Stimulated activated CD4-positive, alpha-beta T cell treated with anti-CD3 and anti-CD28 coated beads, Interleukin-12 subunit alpha, Interleukin-12 subunit beta, amount 100 ng/mL, for 24 hours (primary cell): ENCODE data around the gene HSPB2.

Experiments used
- DNase-seq, 2 experiments: peaks; one replicate each; pipeline ENCODE4 v3.0.0-alpha.2; 2020; ENCODE audit warnings: low read depth in 2 of 2

Gene HSPB2

DNA sequence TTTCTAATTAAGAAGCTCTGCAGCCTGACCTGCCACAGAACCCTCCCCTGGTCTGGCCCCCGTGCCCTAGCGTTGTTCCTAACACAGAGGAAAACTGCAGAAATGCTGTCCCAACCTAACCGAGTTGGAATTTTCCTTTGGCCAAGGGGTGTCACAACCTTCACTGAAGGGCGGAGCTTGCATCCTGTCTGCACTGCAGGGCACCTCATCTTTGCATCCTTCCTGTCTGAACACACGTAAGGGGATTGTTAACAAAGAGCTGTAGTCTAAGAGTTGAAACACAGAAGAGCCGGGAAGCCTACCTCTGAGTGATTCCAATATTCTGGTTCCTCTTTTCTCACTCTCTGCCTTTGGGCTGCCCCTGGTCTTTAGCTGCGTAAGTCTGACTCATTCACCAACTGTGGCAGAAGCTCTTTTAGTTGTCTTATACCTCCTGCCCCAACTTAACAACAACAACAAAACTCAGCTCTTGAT, 26.2 kb downstream of the HSPB2 start:
- no peak for DNase-seq

DNA sequence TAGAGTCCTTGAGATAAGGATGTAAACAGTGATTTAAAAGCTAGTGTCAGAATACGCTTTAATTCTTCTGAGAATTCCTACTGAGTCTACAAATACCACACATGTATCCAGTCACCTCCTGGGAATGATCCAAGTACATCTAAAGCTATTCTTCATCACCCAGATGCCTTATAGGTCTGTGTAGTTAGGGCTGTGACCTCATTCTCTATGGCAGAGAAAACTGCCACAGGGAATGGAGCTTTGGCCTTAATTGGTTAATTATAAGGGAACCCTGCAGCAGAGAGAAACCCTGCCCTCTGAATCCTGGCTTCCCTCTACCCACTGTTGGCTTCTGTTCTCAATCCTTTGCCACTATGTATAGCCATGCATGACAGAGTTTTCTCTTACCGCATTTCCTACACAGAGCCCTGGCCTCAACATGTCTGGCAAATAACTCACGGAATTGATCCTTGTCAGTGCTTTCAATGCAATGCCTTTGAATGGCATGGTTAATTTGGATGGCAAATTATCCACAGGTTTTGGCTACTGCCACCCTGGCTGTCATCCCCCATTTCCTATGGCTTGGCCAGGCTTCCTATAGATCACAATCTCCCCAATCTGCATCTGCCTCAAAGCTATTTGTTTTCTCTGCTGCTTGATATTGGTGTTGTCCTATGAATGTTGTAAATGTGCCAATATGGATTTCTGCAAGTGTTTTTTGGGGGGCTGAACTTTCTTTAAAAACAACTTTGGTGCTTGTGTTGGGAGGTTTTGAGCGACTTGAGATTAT, 27.5 kb downstream of the HSPB2 start:
- no peak for DNase-seq

DNA sequence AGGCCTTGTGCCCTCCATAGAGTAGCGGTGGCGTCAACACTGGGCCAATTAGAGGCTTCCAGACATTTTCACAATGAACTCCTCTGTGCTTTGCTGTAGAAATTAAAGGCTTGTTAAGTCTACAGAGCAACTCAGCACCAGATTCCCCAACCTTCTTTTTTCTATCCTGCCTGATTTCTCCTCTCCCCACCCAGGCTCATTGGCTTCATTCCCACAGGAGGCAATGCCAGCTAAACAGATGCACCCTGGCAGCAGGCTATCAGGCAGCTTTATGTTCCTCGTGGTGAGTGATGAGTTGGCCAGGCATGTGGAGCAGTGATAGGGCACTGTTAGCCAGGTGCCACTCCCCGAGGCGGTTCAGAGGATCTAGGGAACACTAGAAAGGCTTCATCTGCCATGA, 29.4 kb downstream of the HSPB2 start:
- DNase-seq: no peak

DNA sequence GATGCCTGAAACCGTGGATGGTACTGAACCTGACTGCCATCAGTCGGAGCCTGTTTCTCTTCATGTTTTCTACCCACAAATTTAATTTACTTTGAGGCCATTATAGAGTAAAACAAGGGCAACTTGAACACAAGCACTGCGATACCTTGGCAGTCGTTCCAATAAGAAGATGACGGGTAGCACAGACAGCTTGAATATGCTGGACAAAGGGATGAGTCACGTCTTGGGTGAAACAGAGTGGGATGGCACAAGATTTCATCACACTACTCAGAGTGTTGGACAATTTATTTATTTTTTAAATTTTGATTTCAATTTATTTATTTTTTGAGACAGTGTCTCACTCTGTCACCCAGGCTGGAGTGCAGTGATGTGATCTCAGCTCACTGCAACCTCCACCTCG, 30.3 kb downstream of the HSPB2 start:
- no peak for DNase-seq

DNA sequence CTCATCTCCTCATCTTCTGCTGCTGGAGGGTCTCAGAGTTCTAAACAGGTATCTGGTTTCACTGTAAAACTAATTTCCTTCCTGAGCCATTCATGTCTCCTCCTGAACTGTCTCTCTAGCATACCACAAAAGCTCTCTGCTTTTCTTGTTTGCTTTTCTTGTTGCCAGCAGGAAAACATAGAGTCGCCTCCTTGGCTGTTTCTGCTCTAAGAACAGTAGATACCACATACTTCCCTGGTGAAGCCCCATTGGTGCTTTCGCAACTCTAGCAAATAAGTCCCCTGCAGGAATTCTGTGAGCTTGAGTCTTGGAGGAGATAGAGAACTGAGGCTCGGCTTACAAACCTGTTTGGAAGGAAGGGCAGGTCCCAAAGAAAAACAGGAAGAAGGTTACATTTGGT, 31.6 kb downstream of the HSPB2 start:
- no peak for DNase-seq

DNA sequence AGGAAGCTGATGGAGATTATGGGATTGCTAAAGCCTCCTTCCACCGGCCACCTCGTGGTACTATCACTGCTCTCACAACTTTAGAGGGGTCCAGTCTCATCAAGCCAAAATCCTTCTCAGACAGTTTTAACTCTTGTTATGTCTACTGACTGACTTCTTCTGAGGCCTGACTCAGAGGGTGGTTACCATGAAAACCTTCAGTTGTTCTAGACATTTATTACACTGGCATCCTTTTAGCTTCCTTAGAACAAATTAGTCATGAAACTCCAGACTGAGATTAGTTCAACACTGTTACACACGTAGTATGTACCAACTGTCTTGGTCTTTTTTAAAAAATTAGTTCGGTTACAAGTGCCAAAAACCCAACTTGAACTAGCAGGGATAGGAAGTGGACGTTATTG, 32.1 kb downstream of the HSPB2 start:
- no peak for DNase-seq

DNA sequence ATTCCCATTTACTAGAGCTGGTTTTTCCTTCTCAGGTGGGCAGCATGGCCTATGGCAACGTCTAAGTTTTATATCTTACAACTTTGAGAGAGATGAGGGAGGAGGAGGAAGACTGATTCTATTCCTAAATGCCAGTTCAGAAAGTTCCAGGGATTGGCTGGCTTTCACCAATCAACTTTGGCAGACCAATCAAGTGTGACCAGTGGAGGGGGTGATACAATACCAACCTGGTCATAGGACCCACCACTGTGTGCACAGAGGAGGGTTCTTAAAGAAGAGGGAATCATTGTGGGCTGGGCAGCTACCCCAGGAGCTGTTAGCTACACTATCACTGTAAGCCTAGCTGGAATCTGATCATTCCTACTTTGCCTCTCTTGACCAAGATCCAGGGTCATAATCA, 32.7 kb downstream of the HSPB2 start:
- no peak for DNase-seq

DNA sequence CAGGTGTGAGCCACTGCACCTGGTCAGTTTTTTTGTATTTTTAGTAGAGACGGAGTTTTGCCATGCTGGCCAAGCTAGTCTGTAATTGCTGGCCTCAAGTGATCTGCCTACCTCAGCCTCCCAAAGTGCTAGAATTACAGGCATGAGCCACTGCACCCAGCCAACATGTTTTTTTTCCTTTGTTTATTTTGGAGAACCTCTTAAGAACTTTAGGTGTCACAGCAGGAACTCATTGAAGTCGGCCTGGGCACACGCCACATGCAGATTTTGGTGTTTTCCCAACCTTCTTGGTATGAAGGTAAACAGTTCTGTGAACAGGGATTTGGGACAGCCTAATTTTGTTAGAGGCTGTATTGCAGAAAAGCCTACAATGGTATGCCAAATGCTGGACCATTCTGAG, 34.0 kb downstream of the HSPB2 start:
- DNase-seq: no peak

DNA sequence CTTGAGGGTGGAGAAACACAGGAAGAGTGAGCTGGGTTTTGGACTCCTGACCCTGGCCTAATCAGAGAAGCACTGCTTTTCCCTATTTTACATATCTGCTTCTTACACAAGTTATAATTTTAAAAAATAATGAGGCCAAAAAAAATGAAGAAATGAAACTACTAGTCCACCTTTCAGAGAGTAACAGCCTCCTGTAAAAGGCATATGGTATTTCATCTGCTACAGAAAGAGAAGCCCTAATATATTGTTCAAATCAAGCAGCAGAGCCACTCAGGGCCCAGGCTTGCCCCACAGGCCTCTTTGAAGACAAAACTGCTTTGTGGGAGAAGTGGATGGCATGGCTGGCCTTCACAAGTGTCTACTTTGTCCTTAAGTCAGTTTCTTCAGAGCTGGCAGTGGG, 34.6 kb downstream of the HSPB2 start:
- no peak for DNase-seq

DNA sequence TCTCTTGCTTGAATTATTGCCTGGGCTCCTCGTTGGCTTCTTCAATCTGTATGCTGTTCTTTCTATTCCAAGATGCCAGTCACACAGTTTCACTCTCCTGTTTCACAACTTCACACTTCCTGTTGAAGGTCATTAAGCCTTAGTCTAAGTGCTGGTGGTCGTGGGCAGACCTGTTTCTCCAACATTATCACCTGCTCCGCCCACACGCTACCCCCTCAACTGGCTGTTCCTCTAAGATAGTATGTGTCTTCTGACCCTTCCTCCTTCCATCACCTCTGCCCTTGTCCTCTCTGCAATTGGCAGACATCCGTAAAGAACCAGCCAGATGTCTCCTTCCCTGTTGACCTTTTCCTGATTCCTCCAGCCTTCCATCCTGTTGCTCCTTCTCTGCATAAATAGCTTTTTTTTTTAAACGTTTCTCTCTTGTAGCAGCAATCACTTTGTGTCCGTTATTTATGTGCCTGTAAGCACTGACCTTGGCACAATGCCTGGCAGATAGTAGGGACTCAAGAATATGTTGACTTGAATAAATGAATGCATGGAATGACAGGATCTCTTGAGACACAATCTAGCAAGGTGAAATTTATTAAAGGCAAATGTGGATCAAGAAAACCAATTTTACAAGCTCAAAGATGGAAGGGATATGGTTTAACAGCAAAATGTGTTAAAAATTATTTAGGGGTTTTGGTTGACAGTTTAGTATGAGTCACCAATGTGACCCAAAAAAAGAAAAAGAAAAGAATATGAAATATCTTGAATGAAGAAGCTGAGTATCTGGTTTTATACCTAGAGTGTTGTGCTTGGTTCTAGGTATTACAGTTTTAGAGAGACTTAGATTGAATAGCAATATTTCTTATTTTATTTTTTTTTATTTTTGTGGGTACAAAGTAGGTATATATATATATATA, 37.2 kb downstream of the HSPB2 start:
- no peak for DNase-seq

DNA sequence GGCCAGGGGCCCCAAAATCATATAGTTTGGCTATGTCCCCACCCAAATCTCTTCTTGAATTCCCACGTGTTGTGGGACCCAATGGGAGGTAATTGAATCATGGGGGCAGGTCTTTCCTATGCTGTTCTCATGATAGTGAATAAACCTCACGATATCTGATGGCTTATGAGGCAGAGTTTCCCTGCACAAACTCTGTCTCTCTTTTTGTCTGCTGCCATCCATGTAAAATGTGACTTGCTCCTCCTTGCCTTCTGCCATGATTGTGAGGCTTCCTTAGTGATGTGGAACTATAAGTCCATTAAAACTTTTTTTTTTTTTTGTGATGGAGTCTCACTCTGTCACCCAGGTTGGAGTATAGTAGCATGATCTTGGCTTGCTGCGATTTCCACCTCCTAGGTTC, 39.0 kb downstream of the HSPB2 start:
- no peak for DNase-seq

DNA sequence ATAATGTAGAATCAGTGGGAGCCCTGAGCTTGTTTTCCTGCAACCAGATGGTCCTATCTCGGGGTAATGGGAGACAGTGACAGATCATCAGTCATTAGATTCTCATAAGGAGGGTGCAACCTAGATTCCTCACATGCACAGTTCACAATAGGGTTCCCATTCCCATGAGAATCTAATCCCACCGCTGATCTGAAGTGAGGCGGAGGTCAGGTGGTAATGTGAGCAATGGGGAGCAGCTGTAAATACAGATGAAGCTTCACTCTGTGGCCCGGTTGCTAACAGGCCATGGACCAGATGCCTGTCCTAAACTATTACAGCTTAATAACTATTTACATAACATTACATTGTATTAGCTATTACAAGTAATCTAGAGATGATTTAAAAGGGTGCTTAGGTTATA, 41.6 kb downstream of the HSPB2 start:
- DNase-seq: no peak

DNA sequence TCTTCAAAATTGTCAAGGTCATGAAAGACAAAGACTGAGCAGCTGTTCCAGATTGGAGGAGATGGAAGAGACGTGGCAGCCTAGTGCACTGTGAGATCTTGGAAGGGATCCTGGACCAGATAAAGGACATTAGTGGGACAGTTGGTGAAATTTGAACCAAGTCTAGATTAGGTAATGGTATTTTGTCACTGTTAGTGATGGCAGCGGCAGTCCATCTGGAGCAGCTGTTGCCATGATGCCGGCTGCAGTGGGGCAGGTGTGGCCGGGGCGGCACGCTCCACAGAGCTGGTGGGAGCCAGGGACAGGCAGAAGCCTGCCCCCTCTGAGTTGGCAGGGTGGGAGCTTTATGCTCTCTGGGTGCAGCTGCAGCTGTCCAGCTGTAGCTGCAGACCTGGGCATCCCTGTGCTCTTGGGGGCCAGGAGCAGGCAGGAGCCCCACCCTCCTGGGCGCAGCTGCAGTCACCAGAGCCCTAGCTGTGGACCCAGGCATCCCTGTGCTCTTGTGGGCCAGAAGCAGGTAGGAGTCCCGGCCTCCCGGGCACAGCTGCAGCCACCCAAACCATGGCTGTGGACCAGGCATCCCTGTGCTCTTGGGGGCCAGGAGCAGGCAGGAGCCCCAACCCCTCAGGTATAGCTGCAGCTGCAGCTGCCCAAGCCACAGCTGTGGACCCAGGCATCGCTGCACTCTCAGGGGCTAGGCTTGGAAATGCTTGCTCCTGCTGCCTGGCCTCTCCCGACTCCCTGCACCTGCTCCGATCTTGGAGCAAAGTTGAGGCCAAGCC, 45.3 kb downstream of the HSPB2 start:
- no peak for DNase-seq

DNA sequence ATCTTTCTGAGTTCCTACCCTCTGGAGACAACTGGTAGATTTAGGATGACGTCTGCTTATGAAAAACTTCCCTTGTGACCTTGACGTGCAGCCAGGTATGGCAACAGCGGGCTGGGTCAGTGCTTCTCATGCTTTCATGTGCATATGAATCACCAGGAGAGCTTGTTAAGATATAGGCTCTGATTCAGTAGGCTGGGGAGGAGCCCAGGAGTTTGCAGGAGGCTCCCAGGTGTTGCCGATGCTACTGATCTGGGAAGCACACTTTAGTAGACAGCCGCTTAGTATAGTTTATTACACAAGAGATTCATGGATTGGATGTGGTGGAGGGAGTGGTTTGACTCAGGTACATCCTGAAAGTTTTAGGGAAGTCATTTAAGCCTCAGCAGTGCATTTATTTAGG, 48.4 kb downstream of the HSPB2 start:
- DNase-seq: no peak

DNA sequence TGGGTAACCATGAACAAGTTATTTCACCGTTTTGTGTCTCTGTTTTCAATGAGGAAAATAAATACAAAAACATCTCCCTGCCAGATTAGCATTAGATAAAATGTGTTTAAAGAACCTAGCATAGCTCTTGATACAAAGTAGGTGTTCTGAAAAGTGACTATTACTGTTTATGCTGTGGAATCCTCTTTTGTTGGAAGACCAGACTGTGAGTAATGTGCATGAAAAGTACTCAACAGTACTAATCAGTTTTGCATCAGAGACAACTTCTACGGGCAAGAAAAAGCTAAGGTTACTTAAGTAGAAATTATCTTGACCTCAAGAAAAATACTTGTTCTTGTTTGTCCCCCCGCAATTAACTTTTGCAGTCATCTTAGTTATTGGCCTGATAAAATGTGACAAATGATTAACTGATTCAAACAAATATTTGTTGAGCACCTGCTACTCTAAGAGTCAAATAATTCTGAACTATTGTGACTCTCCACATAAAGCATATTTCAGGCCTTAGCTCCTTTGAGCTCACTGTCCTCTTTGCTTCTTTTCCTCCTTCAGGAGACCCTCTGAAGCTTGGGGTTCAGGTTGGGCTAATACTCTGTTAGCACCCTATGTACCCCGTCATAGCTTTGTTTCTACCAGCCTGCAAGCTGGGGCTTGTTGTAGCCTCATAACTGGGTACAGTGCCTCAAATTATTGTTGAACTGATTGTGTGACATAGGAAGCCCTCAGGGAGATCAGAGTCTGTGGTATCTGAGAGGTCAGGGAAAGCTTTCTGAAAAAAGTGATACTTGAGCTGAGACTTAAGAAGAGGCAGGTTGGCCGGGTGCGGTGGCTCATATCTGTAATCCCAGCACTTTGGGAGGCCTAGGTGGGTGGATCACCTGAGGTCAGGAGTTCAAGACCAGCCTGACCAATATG, 49.1 kb downstream of the HSPB2 start:
- no peak for DNase-seq
